Panc1 (cell line): Measurements from ENCODE around the gene DDX20. TPM values are rescaled to one million over a fixed set of nuclear protein-coding genes. Genes with fewer than 3 reads are reported as not detected.

ENCODE experiments used
- ATAC-seq: fragments of 200-7000 bp; cut with Tn5 transposase; 2 replicates; pipeline ENCODE4 v1.9.1; 2020; ENCODE audit warnings: mild to moderate bottlenecking, moderate library complexity
- BruUV-seq: library from RNA; stranded (reverse); fragments of 400-500 nt; replicated peaks from 2 replicates; lab custom pipeline; 2021; lab: Mats Ljungman, UMichigan
- CTCF ChIA-PET: fragments of 300-600 bp; sonication (Branson Sonifier 250); formaldehyde crosslinking; loops from one replicate; lab custom pipeline; 2022; ENCODE audit warnings: antibody characterized with exemption; lab: Charles Lee
- POLR2A ChIA-PET: fragments of 300-600 bp; sonication (Branson Sonifier 250); formaldehyde crosslinking; loops from one replicate; lab custom pipeline; 2022; ENCODE audit warnings: antibody characterized with exemption; lab: Charles Lee
- DNase-seq: peaks from one replicate; pipeline ENCODE4 v3.0.0-alpha.2; 2010; ENCODE audit warnings: low read depth, low spot score
- H3K27ac ChIP-seq: 2 replicates; pipeline ENCODE4 v1.5.1; 2011; ENCODE audit warnings: mild to moderate bottlenecking, low read length, inconsistent platforms
- H3K27me3 ChIP-seq: fragments of 200-500 bp; sonication (Bioruptor generic); 2 replicates; pipeline ENCODE4 v1.6.0; 2014; ENCODE audit warnings: low read length, inconsistent platforms; ENCODE audit not compliant: control insufficient read depth, insufficient read depth
- H3K36me3 ChIP-seq: fragments of 200-500 bp; sonication (Bioruptor generic); 2 replicates; pipeline ENCODE4 v1.5.1; 2014; ENCODE audit warnings: inconsistent platforms, mild to moderate bottlenecking, low read length, moderate library complexity; ENCODE audit not compliant: control insufficient read depth, insufficient read depth
- H3K4me1 ChIP-seq: 2 replicates; pipeline ENCODE4 v1.5.1; 2011; ENCODE audit warnings: inconsistent platforms, mild to moderate bottlenecking, low read length, moderate library complexity; ENCODE audit not compliant: control insufficient read depth, insufficient read depth
- H3K4me3 ChIP-seq, 2 experiments: 2 replicates each; pipeline ENCODE4 v1.5.1; 2011 to 2012; ENCODE audit warnings: low read depth in 2 of 2, low read length in 2 of 2, mild to moderate bottlenecking in 2 of 2, inconsistent platforms in 1 of 2, moderate library complexity in 1 of 2
- H3K9me3 ChIP-seq: fragments of 200-500 bp; sonication (Bioruptor generic); 2 replicates; pipeline ENCODE4 v1.5.1; 2014; ENCODE audit warnings: low read depth, mild to moderate bottlenecking, inconsistent platforms, low read length, moderate library complexity; ENCODE audit not compliant: control insufficient read depth, insufficient read depth
- CTCF ChIP-seq: fragments of 450-650 bp; IDR thresholded peaks from 2 replicates; pipeline ENCODE4 v1.5.1; 2017; ENCODE audit warnings: mild to moderate bottlenecking
- POLR2AphosphoS5 ChIP-seq: IDR thresholded peaks from 2 replicates; pipeline ENCODE4 v1.6.1; 2012; ENCODE audit warnings: mild to moderate bottlenecking, low read depth, low read length, moderate library complexity
- REST ChIP-seq, 2 experiments: IDR thresholded peaks; 2 replicates each; pipeline ENCODE4 v1.6.1; 2011 to 2012; ENCODE audit warnings: low read depth in 2 of 2, control low read depth in 1 of 2, low read length in 1 of 2, mild to moderate bottlenecking in 1 of 2, moderate library complexity in 1 of 2; ENCODE audit not compliant: insufficient read depth in 1 of 2
- SIN3A ChIP-seq: IDR thresholded peaks from 2 replicates; pipeline ENCODE4 v1.6.1; 2012; ENCODE audit warnings: low read depth, mild to moderate bottlenecking, low read length, moderate library complexity, borderline replicate concordance; ENCODE audit not compliant: insufficient read depth
- TCF7L2 ChIP-seq: IDR thresholded peaks from 2 replicates; pipeline ENCODE4 v1.6.1; 2011; ENCODE audit warnings: mild to moderate bottlenecking, low read depth, low read length, inconsistent platforms
- in situ Hi-C: cut with HindIII; loops from 2 replicates; pipeline ENCODE4 v1.10.0; 2016; ENCODE audit warnings: low sequenced_read_pairs, low pct_unique_long_range_greater_than_20kb
- intact Hi-C: fragments of 100-400 bp; cut with micrococcal nuclease; formaldehyde crosslinking; loops from one replicate; pipeline ENCODE4 v1.10.0; 2022; ENCODE audit not compliant: unreplicated experiment
- total RNA-seq: library from RNA; stranded (reverse); gene quantifications from one replicate; pipeline ENCODE4 v1.2.1, GENCODE V29; 2021; ENCODE audit not compliant: unreplicated experiment

DDX20 gene
- total RNA-seq, 1 experiment from 2014 or later: 9.1 TPM

- Histone ChIP-seq H3K27ac (no peak overlapping the region), H3K27me3 (peaks cover 3% of the 10 kb centered on the region), H3K9me3 (no peaks in the 10 kb centered on the region), H3K4me3 (no peak overlapping the region), H3K4me1 (no peaks in the 10 kb centered on the region), H3K36me3 (no peaks in the 10 kb centered on the region)
- no peak for DNase-seq
- no peak for TF ChIP-seq CTCF
- TF ChIP-seq POLR2AphosphoS5: no peak
- no peak for TF ChIP-seq SIN3A
- TF ChIP-seq TCF7L2: no peak
- in situ Hi-C loops (no loop called here), intact Hi-C loops (no loop called here)
- no peak for ATAC-seq
- no TSS peak for BruUV-seq
- ChIA-PET POLR2A (no interaction called here), CTCF (interaction anchor here (0.6 kb wide), 1 partner anchor 21 kb away, joined by 3 read pairs; no protein-coding TSS in a partner anchor)
Measured at GRCh38 chr1:111792249-111792648, 36.5 kb downstream of the DDX20 start.

- intact Hi-C loops: no loop called here
- no peak for TF ChIP-seq REST (IDR thresholded peaks at IDR 0.05; ENCODE audit: insufficient read depth in 1 of 2, low read depth in 2 of 2, low read length in 1 of 2)
- TF ChIP-seq CTCF: no peak
- TF ChIP-seq POLR2AphosphoS5: no peak
- no peak for TF ChIP-seq TCF7L2
- TF ChIP-seq SIN3A: no peak
Measured at GRCh38 chr1:111793923-111794322, 38.2 kb downstream of the DDX20 start.

More at GRCh38 chr1:111793923-111794322, 38.2 kb downstream of the DDX20 start:
- no peaks in the 10 kb centered on the region for H3K9me3 ChIP-seq
- H3K4me3 ChIP-seq: no peak overlapping the region
- no peaks in the 10 kb centered on the region for H3K4me1 ChIP-seq
- BruUV-seq: no TSS peak
- H3K27ac ChIP-seq: no peak overlapping the region
- no peak for ATAC-seq
- CTCF ChIA-PET: no interaction called here
- H3K36me3 ChIP-seq: no peaks in the 10 kb centered on the region
- peaks cover 3% of the 10 kb centered on the region for H3K27me3 ChIP-seq
- no peak for DNase-seq
- in situ Hi-C loops: no loop called here
- POLR2A ChIA-PET: no interaction called here
